Measurements from ENCODE around the gene STKLD1. TPM values are rescaled to one million over a fixed set of nuclear protein-coding genes. Genes with fewer than 3 reads are reported as not detected.

The STKLD1 gene
- total and polyA plus RNA-seq, 9 of the 15 experiments (the other 6 are each of a cell fraction or from before 2014, with no cell fraction given), result 0.10 to 0.65 (median 0.33) TPM; not detected in 2

- Histone ChIP-seq H3K27me3 (ENCODE audit: control insufficient read depth in 2 of 2, insufficient read depth in 2 of 2, low read length in 2 of 2) (no peaks in the 10 kb centered on the region), H3K9me1 (ENCODE audit: control insufficient read depth, insufficient read depth, low read length) (no peaks in the 10 kb centered on the region), H3K9ac (ENCODE audit: insufficient read depth in 1 of 2, low read depth in 2 of 2, low read length in 2 of 2) (peak overlapping the region in 1 of 2 experiments; percentile 61; a peak in 1 of 4 replicates), H3K27ac (ENCODE audit: extremely low read depth, low read depth, low read length) (no peak overlapping the region), H3K36me3 (ENCODE audit: control insufficient read depth, insufficient read depth, low read length) (peaks cover 82% of the 10 kb centered on the region), H4K20me1 (replicated peaks; ENCODE audit: control insufficient read depth, insufficient read depth, low read length) (peaks cover 2% of the 10 kb centered on the region; the same call in 1 of the 2 replicates), H3K4me2 (ENCODE audit: insufficient read depth, low read length) (no peak overlapping the region), H3K4me1 (replicated peaks in 1 of 2; ENCODE audit: control insufficient read depth in 2 of 2, insufficient read depth in 2 of 2, low read length in 2 of 2) (peaks cover 9 to 34% of the 10 kb centered on the region in 2 experiments; a peak in 4 of 5 replicates), H3K4me3 (no peak overlapping the region), H3K9me3 (replicated peaks; ENCODE audit: control insufficient read depth, insufficient read depth, low read depth, low read length) (no peaks in the 10 kb centered on the region), H2AFZ (ENCODE audit: low read depth, low read length) (no peak overlapping the region), H3K79me2 (ENCODE audit: control insufficient read depth, insufficient read depth, low read length) (peaks cover 23% of the 10 kb centered on the region)
- 82% methylated on average over 10 of the region's 11 CpGs for WGBS (ENCODE audit: insufficient coverage, low coverage, missing lambda C conversion rate)
- ChIA-PET CTCF (ENCODE audit: low intra/inter-chr PET ratio) (no interaction called here), POLR2A (interaction anchor here (0.9 to 1.8 kb wide), 5 partner anchors 9 to 64 kb away, joined by 3 to 5 read pairs (median 5); no protein-coding TSS in a partner anchor)
- TF ChIP-seq ZFP91 (CRISPR knock-in tag; IDR thresholded peaks at IDR 0.05) (no peak), CTCFL (IDR thresholded peaks at IDR 0.05; ENCODE audit: borderline replicate concordance, insufficient read depth, low read depth, low read length, poor library complexity, severe bottlenecking) (peak; percentile 81), MNT (conservative IDR thresholded peaks at IDR 0.05) (no peak), POLR2G (IDR thresholded peaks at IDR 0.05; ENCODE audit: low read depth, low read length) (peak; percentile 46; the same call in 1 of the 2 replicates), HMG20B (CRISPR knock-in tag; IDR thresholded peaks at IDR 0.05) (no peak), CTCF (IDR thresholded peaks at IDR 0.05 in 2 of 3, conservative IDR thresholded peaks at IDR 0.05 in 1 of 3; ENCODE audit: insufficient read depth in 2 of 3, low read depth in 1 of 3, low read length in 3 of 3) (peak; percentile 37 to 50 (median 40); a peak in 4 of 6 replicates), RBFOX2 (IDR thresholded peaks at IDR 0.05; ENCODE audit: low read depth, low read length) (0 out of 2 replicates have a peak, but pooled peaks have one; percentile 3)
- intact Hi-C loops (cut with micrococcal nuclease), result no loop called here
- in situ Hi-C loops (cut with MboI), result no loop called here
- ATAC-seq (peak; percentile 36), FAIRE-seq (no peak), DNase-seq (ENCODE audit: extremely low read depth in 1 of 4, low spot score in 3 of 4) (no peak)
- no TSS peak for BruUV-seq (replicated peaks)
Measured at GRCh38 chr9:133342570-133342969, 33.6 kb upstream of the STKLD1 start.

Data from K562 (cell line).